ENCODE results near the gene BAIAP3.

GRCh38 chr16:1330260-1330914, 3.1 kb upstream of the BAIAP3 start:
- peak; percentile 57 for TF ChIP-seq CTCF (IDR thresholded peaks at IDR 0.05; ENCODE audit: insufficient read depth, low read length)
- no peak for TF ChIP-seq POLR2AphosphoS5 (IDR thresholded peaks at IDR 0.05; ENCODE audit: low read depth)

Data from HL-60 (cell line).